GM18508 (cell line): ENCODE measurements around the gene DYNC2I2.
"Not testable (repeated sequence)": the region's sequence is repeated elsewhere in the genome, so short reads cannot be mapped to it uniquely, and the experiment has no call there.

Experiments
- ATAC-seq: cut with Tn5 transposase; IDR thresholded peaks from one replicate; pipeline ENCODE4 v1.9.1; 2021; ENCODE audit warnings: moderate number of reproducible peaks; ENCODE audit not compliant: insufficient read depth, unreplicated experiment

Gene DYNC2I2

GRCh38 chr9:128621730-128622455 is 34.8 kb downstream of the DYNC2I2 start:
- no peak for ATAC-seq

GRCh38 chr9:128619779-128620178 is 36.9 kb downstream of the DYNC2I2 start:
- no peak for ATAC-seq

- ATAC-seq = no peak
Measured at GRCh38 chr9:128619127-128619526, 37.5 kb downstream of the DYNC2I2 start.

- no peak for ATAC-seq
Measured at GRCh38 chr9:128617943-128618342, 38.7 kb downstream of the DYNC2I2 start.

- no peak for ATAC-seq
Measured at GRCh38 chr9:128615571-128615970, 41.1 kb downstream of the DYNC2I2 start.

- ATAC-seq = no peak
Measured at GRCh38 chr9:128614728-128615127, 41.9 kb downstream of the DYNC2I2 start.

- ATAC-seq = no peak
Measured at GRCh38 chr9:128611600-128612394, 44.9 kb downstream of the DYNC2I2 start.

GRCh38 chr9:128610897-128611296 is 45.8 kb downstream of the DYNC2I2 start:
- ATAC-seq = no peak

- ATAC-seq = no peak
Measured at GRCh38 chr9:128607642-128608350, 48.9 kb downstream of the DYNC2I2 start.

GRCh38 chr9:128603697-128604096 is 53.0 kb downstream of the DYNC2I2 start:
- ATAC-seq = no peak

GRCh38 chr9:128600099-128600498 is 56.5 kb downstream of the DYNC2I2 start:
- ATAC-seq = no peak

GRCh38 chr9:128595471-128595870 is 61.2 kb downstream of the DYNC2I2 start:
- no peak for ATAC-seq

- ATAC-seq = no peak
Measured at GRCh38 chr9:128593856-128594255, 62.8 kb downstream of the DYNC2I2 start.

GRCh38 chr9:128593039-128593438 is 63.6 kb downstream of the DYNC2I2 start:
- ATAC-seq = no peak

GRCh38 chr9:128588581-128589233 is 67.9 kb downstream of the DYNC2I2 start:
- ATAC-seq = no peak

GRCh38 chr9:128587453-128587852 is 69.2 kb downstream of the DYNC2I2 start:
- no peak for ATAC-seq

GRCh38 chr9:128586934-128587333 is 69.7 kb downstream of the DYNC2I2 start:
- ATAC-seq = not testable (repeated sequence)

- not testable (repeated sequence) for ATAC-seq
Measured at GRCh38 chr9:128585155-128585554, 71.5 kb downstream of the DYNC2I2 start.
